Dedifferentiated amniotic fluid mesenchymal stem cell (primary cell): ENCODE results near the gene TMEM117.

Source experiments
- DNase-seq: peaks from one replicate; pipeline ENCODE4 v3.0.0-alpha.2; 2016; ENCODE audit errors: extremely low spot score

TMEM117 gene

GRCh38 chr12:43835656-43836474, at the start of gene TMEM117:
TSS of gene TMEM117 (plus strand) at chr12:43836081.
- peak; percentile 28 for DNase-seq

GRCh38 chr12:43786899-43787693, 48.8 kb upstream of the TMEM117 start:
- no peak for DNase-seq

GRCh38 chr12:43789941-43790340, 45.9 kb upstream of the TMEM117 start:
- peak; percentile 52 for DNase-seq

- DNase-seq: no peak
These were observed 40.1 kb upstream of the TMEM117 start for GRCh38 chr12:43795716-43796280.

GRCh38 chr12:43797561-43798217, 38.2 kb upstream of the TMEM117 start:
- no peak for DNase-seq

DNA sequence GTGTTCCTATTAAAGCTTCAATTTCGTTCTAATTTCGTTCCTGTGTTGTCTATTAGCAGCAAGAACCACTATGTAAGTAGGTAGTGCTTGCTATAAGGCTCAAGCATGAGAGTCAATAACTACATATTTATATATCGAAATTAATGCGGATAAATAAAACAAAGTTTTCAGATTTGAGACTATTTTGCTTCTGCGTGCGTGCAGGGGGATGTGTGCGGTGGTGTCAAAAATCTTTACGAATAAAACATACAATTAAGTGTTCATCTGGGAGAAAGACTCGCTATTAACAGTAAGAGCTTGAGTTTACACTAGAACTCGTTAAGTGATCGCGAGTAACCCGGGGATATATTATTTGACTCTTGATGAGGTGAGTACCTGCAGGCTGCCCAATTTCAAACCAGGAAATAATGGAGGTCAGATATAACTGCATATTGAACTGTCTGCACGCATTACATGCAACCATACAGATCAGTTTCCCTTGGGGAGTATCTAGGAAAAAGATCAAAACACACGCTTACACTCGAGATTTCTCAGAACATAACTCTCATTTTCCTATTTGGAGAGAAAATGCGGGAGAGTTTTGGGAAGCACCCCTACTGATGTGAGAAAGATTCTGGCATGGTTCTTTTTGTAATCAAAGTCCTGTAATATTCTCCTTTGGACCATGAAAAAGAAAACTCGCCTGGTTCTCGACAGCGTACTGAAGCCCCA, 30.6 kb upstream of the TMEM117 start:
- DNase-seq: no peak

GRCh38 chr12:43805860-43806736, 29.8 kb upstream of the TMEM117 start, which contains the start of gene TWF1:
TSS of gene TWF1 (minus strand) at chr12:43806317. CDS start at chr12:43806245, 72 bp downstream.
- DNase-seq: peak; percentile 70

GRCh38 chr12:43806737-43807072, 29.2 kb upstream of the TMEM117 start:
- no peak for DNase-seq

DNA sequence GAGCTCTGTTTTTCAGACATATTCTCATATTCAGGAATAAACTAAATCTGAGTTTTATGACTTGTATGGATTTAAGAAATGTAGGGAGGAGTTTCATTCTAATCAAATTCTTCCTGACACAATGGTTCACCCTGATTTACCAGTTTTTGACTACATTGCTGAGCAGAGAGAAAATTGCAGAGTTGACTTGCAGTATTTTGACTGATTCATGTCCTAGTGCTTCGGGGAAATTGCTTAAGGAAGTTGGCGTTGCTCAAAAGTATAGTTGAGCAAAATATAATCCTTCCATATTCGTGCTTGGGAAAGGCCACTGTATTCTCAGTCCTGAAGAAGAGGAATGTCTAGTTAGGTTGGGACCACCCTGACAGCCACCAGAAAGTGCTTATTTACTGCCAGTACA, 28.5 kb upstream of the TMEM117 start:
- DNase-seq: no peak

GRCh38 chr12:43812057-43812456, 23.8 kb upstream of the TMEM117 start:
- no peak for DNase-seq

GRCh38 chr12:43812926-43813325, 23.0 kb upstream of the TMEM117 start:
- DNase-seq: no peak

GRCh38 chr12:43815416-43815815, 20.5 kb upstream of the TMEM117 start:
- no peak for DNase-seq

DNA sequence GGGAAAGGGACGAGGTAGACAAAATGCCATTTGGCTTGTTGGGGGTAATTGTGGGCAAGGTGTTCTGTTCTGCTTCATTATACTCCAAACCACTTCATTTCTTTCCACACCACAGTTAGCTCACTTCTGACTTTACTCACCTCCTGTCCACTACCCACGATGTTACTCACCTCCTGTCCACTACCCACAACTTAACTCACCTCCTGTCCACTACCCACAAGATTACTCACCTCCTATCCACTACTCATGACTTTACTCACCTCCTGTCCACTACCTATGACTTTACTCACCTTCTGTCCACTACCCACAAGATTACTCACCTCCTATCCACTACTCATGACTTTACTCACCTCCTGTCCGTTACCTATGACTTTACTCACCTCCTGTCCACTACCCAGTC, 19.7 kb upstream of the TMEM117 start:
- no peak for DNase-seq

GRCh38 chr12:43824207-43824775, 11.6 kb upstream of the TMEM117 start:
- DNase-seq: no peak

DNA sequence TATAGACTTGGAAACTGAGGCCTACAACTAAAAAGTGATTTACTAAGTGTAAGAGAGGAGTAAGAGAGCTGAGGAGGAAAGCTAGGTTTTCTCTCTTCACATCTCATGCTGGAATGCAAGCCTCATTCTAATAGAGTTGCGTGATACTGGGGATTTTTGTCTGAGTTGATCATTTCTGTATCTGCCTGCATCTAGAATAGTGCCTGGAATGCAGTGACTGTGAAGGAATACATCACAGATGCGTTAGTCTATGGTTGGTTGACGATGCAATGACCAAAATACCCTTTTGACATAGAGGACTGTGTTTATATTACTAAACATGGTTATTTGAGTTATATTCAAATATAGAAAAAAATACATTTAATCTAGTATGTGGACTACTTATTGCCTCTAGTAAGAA, 9.2 kb upstream of the TMEM117 start:
- peak; percentile 63 for DNase-seq

GRCh38 chr12:43827093-43827492, 8.8 kb upstream of the TMEM117 start:
- no peak for DNase-seq

DNA sequence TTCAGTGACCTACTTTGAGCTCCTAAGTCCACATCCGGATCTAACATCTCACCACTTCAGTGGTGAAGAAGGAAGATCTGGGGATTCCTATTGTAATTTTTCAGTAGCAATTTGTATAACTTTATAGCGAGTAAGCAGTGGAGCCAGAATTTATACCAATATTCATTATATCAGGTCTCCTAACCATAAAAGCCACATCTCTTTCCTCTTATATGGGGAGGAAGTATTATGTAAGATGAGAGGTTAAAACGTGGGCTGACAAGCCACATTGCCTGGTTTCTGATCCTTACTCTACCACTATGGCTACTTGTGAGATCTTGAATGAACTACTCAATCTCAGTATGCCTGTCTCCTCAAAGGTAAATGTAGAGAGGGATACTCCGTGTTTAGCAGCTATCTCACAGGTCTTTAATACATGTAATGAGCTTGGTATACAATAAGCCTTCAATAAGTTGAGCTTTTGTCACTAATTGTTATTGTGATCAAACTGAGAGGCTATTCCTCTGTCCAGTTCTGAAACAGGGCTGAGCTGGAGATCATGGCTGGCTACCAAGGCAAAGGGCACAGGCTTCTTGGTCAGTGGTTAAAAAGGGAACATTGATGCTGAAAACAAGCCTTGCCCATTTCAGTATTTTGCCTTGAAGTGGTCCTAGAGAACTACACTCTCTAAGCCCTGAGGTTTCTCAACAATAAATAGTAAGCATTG, 3.3 kb upstream of the TMEM117 start:
- DNase-seq: no peak

- no peak for DNase-seq
These were observed 621 bp upstream of the TMEM117 start for GRCh38 chr12:43835264-43835655.

DNA sequence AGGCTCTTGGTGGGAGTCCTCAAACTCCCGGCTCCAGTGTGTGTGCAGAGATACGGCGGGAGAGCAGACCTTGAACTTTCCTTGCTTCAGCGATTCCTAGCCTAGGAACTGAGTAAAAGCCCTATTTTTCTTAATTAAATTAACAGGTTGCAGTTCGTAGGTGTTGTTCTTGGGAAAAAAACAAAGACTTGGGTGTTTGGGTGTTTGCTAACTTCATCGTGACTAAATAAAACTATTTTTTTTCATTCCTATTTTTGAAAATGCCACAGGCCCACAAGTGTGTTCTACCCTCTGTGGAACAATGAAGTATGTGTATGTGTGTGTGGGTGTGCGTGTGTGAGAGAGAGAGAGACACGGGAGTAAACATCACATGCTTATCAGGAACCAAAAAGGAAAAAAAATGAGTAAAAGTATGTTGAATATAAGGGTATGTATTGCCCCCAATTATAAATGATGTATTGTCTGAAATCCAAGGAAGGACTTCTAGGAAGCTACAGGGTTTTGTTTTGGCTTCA, 651 bp downstream of the TMEM117 start:
- peak; percentile 39 for DNase-seq
